Cardiac muscle cell (in vitro differentiated cells and primary cell): ENCODE measurements around the gene KLF6. TPM values are rescaled to one million over a fixed set of nuclear protein-coding genes. Genes with fewer than 3 reads are reported as not detected.

ENCODE experiments used
- DNase-seq, 2 donors: peaks; one replicate each; pipeline versions ENCODE4 v3.0.0 to v3.0.0-alpha.2; 2010 to 2017; ENCODE audit warnings: low read depth in 1 of 2, low spot score in 1 of 2
- H3K27ac ChIP-seq: fragments of 200-600 bp; sonication (generic); 2 replicates; pipeline ENCODE4 v1.5.1; 2016
- H3K27me3 ChIP-seq: fragments of 200-600 bp; sonication (generic); 2 replicates; pipeline ENCODE4 v1.6.0; 2016; ENCODE audit warnings: control low read depth
- H3K36me3 ChIP-seq: fragments of 200-600 bp; sonication (generic); 2 replicates; pipeline ENCODE4 v1.5.1; 2016; ENCODE audit warnings: control low read depth
- H3K4me1 ChIP-seq: fragments of 200-600 bp; sonication (generic); 2 replicates; pipeline ENCODE4 v1.8.1; 2017; ENCODE audit warnings: low read depth, mild to moderate bottlenecking, mixed run types
- H3K4me3 ChIP-seq: fragments of 200-600 bp; sonication (generic); 2 replicates; pipeline ENCODE4 v1.5.1; 2016; ENCODE audit warnings: mild to moderate bottlenecking
- H3K9me3 ChIP-seq: fragments of 200-600 bp; sonication (generic); 2 replicates; pipeline ENCODE4 v1.5.1; 2017; ENCODE audit warnings: low read depth, mild to moderate bottlenecking, control low read depth
- polyA plus RNA-seq: library from polyadenylated mRNA; unstranded; fragments of >200 nt; fragmentation: Nextera tagmentation; extraction: Ambion mirVana; gene quantifications from 2 replicates; pipeline ENCODE4 v1.2.1, GENCODE V29; 2016
- total RNA-seq: library from RNA; depleted of rRNA; stranded (reverse); fragments of >200 nt; gene quantifications from 2 replicates; pipeline ENCODE4 v1.2.3, GENCODE V29; 2016
- TF ChIP-seq, protein P1 (sequence below): IDR thresholded peaks from 2 replicates; pipeline ENCODE4 v1.5.1; 2012; ENCODE audit warnings: low read depth, mild to moderate bottlenecking, low read length

Gene KLF6
- total and polyA plus RNA-seq, 2 experiments from 2014 or later: 8.4 to 40.3 TPM

DNA sequence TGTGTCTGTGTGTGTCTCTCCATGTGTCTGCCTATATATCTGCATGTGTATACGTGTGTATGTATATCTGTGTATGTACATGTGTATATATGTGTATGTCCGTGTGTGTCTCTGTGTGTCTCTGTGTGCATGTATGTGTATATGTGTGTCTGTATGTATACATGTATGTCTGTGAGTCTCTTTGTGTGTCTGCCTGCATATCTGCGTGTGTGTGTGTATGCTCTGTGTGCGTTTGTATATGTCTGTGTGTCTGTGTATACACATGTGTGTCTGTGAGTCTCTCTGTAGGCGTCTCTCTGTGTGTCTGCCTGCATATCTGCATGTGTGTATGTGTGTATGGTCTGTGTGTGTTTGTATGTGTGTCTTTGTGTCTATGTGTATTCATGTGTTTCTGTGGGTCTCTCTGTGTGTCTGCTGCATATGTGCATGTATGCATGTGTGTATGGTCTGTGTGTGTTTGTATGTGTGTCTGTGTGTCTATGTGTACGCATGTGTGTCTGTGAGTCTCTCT is 23.7 kb upstream of the KLF6 start:
- Histone ChIP-seq H3K9me3 (no peaks in the 10 kb centered on the region), H3K36me3 (no peaks in the 10 kb centered on the region), H3K4me1 (peaks cover 26% of the 10 kb centered on the region), H3K27me3 (no peaks in the 10 kb centered on the region), H3K27ac (no peak overlapping the region), H3K4me3 (no peak overlapping the region)
- DNase-seq: no peak
- TF ChIP-seq, protein P1, sequence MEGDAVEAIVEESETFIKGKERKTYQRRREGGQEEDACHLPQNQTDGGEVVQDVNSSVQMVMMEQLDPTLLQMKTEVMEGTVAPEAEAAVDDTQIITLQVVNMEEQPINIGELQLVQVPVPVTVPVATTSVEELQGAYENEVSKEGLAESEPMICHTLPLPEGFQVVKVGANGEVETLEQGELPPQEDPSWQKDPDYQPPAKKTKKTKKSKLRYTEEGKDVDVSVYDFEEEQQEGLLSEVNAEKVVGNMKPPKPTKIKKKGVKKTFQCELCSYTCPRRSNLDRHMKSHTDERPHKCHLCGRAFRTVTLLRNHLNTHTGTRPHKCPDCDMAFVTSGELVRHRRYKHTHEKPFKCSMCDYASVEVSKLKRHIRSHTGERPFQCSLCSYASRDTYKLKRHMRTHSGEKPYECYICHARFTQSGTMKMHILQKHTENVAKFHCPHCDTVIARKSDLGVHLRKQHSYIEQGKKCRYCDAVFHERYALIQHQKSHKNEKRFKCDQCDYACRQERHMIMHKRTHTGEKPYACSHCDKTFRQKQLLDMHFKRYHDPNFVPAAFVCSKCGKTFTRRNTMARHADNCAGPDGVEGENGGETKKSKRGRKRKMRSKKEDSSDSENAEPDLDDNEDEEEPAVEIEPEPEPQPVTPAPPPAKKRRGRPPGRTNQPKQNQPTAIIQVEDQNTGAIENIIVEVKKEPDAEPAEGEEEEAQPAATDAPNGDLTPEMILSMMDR: no peak

DNA sequence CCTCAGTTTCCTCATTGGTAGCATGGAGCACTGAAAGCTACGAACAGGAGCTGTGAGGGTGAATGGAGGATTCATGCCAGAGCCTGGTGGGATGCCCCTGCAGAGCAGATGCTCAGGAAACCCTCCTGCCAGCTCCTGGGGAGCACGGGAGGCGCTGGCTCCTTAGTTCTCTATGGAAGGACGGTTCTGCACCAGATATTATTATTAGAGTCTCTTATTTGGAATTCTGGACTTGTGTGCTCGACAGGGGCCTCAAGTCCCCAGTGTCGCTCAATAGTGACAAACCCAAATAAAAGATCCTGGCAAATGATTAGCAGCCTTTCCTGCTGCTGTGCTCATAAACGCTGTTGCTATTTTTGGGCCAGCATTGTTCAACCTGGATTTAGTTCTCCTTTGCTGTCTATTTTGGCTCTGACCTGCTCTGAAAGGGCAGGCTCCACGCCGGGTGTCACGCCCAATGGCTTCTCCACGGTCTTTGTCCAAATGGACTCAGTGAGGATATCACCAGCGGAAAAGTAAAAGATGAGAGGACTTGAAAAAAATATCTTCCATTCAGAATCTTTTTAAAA is 23.0 kb upstream of the KLF6 start:
- H3K9me3 ChIP-seq: no peaks in the 10 kb centered on the region
- no peak for DNase-seq
- H3K4me3 ChIP-seq: no peak overlapping the region
- H3K27ac ChIP-seq: no peak overlapping the region
- H3K27me3 ChIP-seq: no peaks in the 10 kb centered on the region
- H3K4me1 ChIP-seq: peaks cover 32% of the 10 kb centered on the region
- H3K36me3 ChIP-seq: no peaks in the 10 kb centered on the region
- TF ChIP-seq, protein P1: no peak

DNA sequence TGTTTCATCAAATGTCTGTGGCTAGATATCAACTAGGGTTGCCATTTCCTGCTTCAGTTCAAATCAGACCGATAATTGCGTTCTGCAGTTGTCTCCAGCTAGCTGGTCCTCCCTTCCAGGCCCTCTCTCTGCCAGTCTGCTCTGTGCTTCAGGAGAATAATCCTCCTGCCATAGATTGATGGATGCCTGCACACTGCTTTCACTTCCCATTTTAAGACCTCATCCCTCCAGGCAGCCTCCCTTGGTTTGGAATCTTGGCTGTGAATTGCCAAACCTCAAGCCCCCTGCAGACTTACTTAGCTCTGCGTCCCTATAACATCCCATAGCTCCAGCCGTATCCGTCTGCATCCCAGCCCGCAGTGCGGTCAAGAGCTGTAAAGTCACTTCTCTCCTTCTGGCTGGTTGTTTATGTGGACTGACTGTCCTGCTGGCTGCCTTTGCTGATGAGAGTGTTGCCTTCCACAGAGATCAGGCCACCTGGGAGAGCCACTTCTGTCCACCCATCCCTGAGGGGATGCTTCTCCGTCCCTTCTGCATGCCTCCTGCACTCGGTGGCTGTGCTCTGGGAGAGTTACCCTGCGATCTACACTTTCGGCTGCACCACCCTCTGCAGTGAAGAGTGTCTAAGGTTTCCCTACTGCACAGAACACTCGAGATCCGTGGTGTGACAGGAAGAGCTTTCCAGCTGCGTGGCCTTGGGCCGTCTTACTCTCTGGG is 22.4 kb upstream of the KLF6 start:
- H3K9me3 ChIP-seq: no peaks in the 10 kb centered on the region
- H3K36me3 ChIP-seq: no peaks in the 10 kb centered on the region
- no peaks in the 10 kb centered on the region for H3K27me3 ChIP-seq
- DNase-seq: no peak
- no peak overlapping the region for H3K27ac ChIP-seq
- H3K4me1 ChIP-seq: peaks cover 34% of the 10 kb centered on the region
- TF ChIP-seq, protein P1: no peak
- no peak overlapping the region for H3K4me3 ChIP-seq

DNA sequence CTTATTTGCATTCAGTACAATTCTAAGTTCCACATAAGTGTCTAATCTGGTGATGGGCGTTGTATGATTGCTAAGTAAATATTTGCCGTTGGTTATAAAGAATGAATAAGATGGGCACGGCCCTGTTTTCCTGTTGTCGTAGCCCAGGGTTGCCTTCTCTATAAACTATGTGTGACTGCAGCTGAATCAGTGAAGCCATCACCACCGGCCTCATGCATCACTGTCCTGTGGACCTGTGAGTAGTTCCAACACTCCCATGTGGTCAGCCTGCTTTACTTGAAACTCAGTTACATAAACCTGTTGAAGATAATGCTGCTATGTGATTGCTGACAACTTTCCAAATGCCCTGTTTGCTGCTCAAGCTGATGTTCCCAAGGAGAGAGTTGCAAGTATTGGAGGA is 21.6 kb upstream of the KLF6 start:
- TF ChIP-seq, protein P1: no peak
- no peaks in the 10 kb centered on the region for H3K9me3 ChIP-seq
- H3K36me3 ChIP-seq: no peaks in the 10 kb centered on the region
- H3K27me3 ChIP-seq: no peaks in the 10 kb centered on the region
- DNase-seq: peak in 1 of 2 donors; percentile 67
- H3K4me1 ChIP-seq: peaks cover 33% of the 10 kb centered on the region
- no peak overlapping the region for H3K4me3 ChIP-seq
- no peak overlapping the region for H3K27ac ChIP-seq

DNA sequence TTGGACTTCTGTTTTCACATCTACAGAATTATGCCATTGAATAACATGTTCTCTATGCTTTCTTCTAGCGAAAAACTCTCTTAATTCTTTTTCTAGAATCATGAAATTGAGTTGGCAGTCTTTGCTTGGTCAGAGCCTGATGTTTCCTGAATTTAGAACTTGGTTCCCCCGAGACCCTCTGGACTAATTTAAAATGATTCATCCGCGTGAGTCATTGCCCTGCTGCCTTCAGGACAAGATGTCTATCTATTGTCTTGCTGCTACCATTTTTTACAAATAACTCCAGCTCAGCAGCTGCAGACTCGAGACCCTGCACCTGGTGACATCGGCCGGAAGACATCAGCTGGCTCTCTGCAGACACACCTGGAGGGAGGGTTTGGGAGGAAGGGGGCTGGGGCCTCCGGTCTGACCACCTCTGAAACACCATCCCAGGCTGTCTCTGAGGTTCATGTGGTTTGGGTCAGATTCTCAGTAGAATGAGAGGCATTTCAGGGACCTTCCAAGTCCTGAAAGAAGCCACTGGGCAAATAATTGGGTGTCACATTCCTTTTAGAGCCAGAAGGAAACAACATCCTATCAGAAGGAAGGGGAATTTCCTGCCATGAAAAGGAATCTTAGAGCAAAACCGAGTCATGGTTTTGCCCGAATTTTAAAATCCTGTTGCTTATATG is 20.9 kb upstream of the KLF6 start:
- TF ChIP-seq, protein P1: no peak
- peak in 1 of 2 donors; percentile 86 for DNase-seq
- no peak overlapping the region for H3K4me3 ChIP-seq
- H3K27ac ChIP-seq: no peak overlapping the region
- no peaks in the 10 kb centered on the region for H3K36me3 ChIP-seq
- H3K9me3 ChIP-seq: no peaks in the 10 kb centered on the region
- peaks cover 35% of the 10 kb centered on the region for H3K4me1 ChIP-seq
- H3K27me3 ChIP-seq: no peaks in the 10 kb centered on the region
